ENCODE results near the gene IQCB1. TPM values are rescaled to one million over a fixed set of nuclear protein-coding genes. Genes with fewer than 3 reads are reported as not detected.

IQCB1 gene
- total RNA-seq, 4 donors from 2014 or later: 16.3 to 37.9 (median 31.4) TPM

Other genes with a start within 250 kb of the IQCB1 start
- not detected for gene FBXO40, start 241.7 kb downstream of the IQCB1 start, total RNA-seq
- gene HCLS1, start 174.2 kb downstream of the IQCB1 start, total RNA-seq: 10 to 100 TPM; 14.6 to 42.5 (median 19.9) TPM
- gene GOLGB1, start 85.3 kb downstream of the IQCB1 start, total RNA-seq: 100 to 1,000 TPM in 2 of 4 donors, 10 to 100 TPM in 2; 77.8 to 102 (median 97.3) TPM
- 1 to 10 TPM; 2.6 to 6.8 (median 4.8) TPM for gene EAF2, start 149 bp upstream of the IQCB1 start, total RNA-seq
- 10 to 100 TPM in 1 of 4 donors, 1 to 10 TPM in 3; 3.5 to 10.2 (median 8.7) TPM for gene SLC15A2, start 59.3 kb upstream of the IQCB1 start, total RNA-seq
- 10 to 100 TPM in 2 of 4 donors, 1 to 10 TPM in 2; 4.3 to 12.0 (median 8.7) TPM for gene ILDR1, start 187.2 kb upstream of the IQCB1 start, total RNA-seq
- 1 to 10 TPM in 3 of 4 donors, under 1 TPM in 1; 0.49 to 4.2 (median 1.8) TPM for gene CD86, start 220.3 kb upstream of the IQCB1 start, total RNA-seq